ENCODE data around the gene FLAD1.

The FLAD1 gene

GRCh38 chr1:155005076-155006011, 22.2 kb downstream of the FLAD1 start:
- Histone ChIP-seq H3K36me3 (ENCODE audit: control insufficient read depth, insufficient read depth, low read length) (no peaks in the 10 kb centered on the region; the same call in 1 of the 2 replicates), H3K27me3 (replicated peaks; ENCODE audit: control insufficient read depth, insufficient read depth, low read length) (no peaks in the 10 kb centered on the region), H3K4me3 (replicated peaks; ENCODE audit: low read depth, low read length) (peak overlapping the region; percentile 96)
- TF ChIP-seq CTCF (IDR thresholded peaks at IDR 0.05; ENCODE audit: insufficient read depth, low read length, poor library complexity, severe bottlenecking) = no peak
- DNase-seq (ENCODE audit: extremely low read depth, insufficient read length) = no peak

DNA sequence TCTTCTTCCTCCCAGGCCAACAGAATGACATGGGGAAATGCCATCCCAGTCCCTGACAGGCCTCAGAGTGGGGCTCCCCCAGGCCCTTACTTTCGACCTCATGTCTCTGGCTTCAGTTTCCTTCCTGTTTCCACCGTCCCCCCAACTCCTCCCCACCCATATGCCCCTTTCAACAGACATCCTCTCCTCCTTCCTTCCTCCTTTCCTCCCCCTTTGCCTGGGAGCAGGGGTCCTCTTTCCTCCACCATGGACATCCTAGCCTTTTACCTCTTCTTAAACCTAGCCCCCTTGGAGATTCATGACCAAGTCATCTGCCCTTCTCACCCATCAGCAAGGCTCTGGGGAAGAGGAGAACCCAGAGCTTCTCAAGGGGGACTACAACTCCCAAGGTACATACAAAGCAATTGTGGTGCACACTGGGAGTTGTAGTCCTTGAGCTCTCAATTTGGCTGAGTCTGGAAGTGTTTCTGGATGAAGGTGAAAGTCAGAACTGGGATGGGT, 23.5 kb downstream of the FLAD1 start:
- peaks cover 5% of the 10 kb centered on the region; the same call in 1 of the 2 replicates for H3K36me3 ChIP-seq (ENCODE audit: control insufficient read depth, insufficient read depth, low read length)
- no peak overlapping the region for H3K4me3 ChIP-seq (replicated peaks; ENCODE audit: low read depth, low read length)
- no peaks in the 10 kb centered on the region for H3K27me3 ChIP-seq (replicated peaks; ENCODE audit: control insufficient read depth, insufficient read depth, low read length)
- DNase-seq (ENCODE audit: extremely low read depth, insufficient read length) = no peak
- no peak for TF ChIP-seq CTCF (IDR thresholded peaks at IDR 0.05; ENCODE audit: insufficient read depth, low read length, poor library complexity, severe bottlenecking)

DNA sequence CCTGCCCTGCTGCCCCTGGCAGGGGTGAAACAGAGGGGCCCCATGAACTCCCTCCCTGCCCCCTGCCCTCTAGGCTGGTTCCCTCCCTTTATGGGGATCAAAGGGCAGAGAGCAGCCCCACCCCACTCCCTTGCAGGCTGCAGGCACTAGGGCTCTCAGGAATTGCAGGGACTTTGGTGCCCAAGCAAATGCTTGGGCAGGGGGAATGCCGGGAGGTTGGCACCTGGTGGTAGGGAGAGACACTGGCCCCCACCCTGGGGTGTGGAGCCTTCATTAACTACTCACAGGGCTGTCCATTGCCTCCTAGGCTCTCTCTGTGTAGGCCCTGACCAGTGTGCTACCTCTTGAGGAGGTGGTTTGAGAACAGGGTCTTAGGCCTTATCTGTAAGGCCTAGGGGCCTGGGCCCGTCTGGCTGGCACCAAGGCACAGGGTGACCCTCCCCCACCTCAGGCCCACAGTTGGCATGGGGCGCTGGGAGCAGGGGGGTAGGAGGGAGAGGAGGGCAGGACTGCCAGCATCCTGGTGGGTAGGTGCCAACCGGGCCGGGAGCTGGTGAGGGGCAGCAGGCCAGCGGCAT, 24.2 kb downstream of the FLAD1 start:
- Histone ChIP-seq H3K36me3 (ENCODE audit: control insufficient read depth, insufficient read depth, low read length) (peaks cover 5% of the 10 kb centered on the region; the same call in 1 of the 2 replicates), H3K4me3 (replicated peaks; ENCODE audit: low read depth, low read length) (no peak overlapping the region), H3K27me3 (replicated peaks; ENCODE audit: control insufficient read depth, insufficient read depth, low read length) (no peaks in the 10 kb centered on the region)
- DNase-seq (ENCODE audit: extremely low read depth, insufficient read length) = no peak
- no peak for TF ChIP-seq CTCF (IDR thresholded peaks at IDR 0.05; ENCODE audit: insufficient read depth, low read length, poor library complexity, severe bottlenecking)

- no peak for TF ChIP-seq CTCF (IDR thresholded peaks at IDR 0.05; ENCODE audit: insufficient read depth, low read length, poor library complexity, severe bottlenecking)
- Histone ChIP-seq H3K4me3 (replicated peaks; ENCODE audit: low read depth, low read length) (no peak overlapping the region), H3K36me3 (ENCODE audit: control insufficient read depth, insufficient read depth, low read length) (peaks cover 5% of the 10 kb centered on the region; the same call in 1 of the 2 replicates), H3K27me3 (replicated peaks; ENCODE audit: control insufficient read depth, insufficient read depth, low read length) (no peaks in the 10 kb centered on the region)
- DNase-seq (ENCODE audit: extremely low read depth, insufficient read length) = no peak
These were observed 25.1 kb downstream of the FLAD1 start for GRCh38 chr1:155008015-155008941.

DNA sequence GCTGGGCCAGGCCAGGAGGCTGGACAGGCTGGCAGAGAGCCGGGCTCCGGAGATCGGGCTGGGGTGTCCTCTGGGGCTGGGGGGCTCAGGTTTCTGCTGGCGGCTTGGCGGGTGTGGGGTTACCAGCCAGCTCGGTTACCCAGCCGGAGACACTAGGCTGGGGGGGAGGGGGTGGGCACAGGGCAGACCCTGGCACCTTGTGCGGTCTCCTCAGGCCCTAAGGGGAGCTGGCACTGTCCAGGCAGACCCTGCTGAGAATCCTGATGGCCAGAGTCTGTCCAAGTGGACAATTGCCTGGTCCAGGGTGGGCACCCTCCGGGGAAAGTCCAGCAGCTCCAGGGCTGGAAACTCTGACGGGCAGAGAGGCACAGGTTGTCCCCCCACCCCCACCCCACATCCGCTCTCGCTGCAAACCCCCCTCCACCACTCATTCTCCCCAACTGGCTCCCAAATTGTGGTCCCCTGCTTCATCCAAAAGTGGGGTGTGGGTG, 26.1 kb downstream of the FLAD1 start:
- TF ChIP-seq CTCF (IDR thresholded peaks at IDR 0.05; ENCODE audit: insufficient read depth, low read length, poor library complexity, severe bottlenecking) = no peak
- Histone ChIP-seq H3K27me3 (replicated peaks; ENCODE audit: control insufficient read depth, insufficient read depth, low read length) (no peaks in the 10 kb centered on the region), H3K4me3 (replicated peaks; ENCODE audit: low read depth, low read length) (no peak overlapping the region), H3K36me3 (ENCODE audit: control insufficient read depth, insufficient read depth, low read length) (peaks cover 7% of the 10 kb centered on the region)
- no peak for DNase-seq (ENCODE audit: extremely low read depth, insufficient read length)

All from GM06990 (cell line).